ENCODE measurements around the gene CLDN11.

CLDN11 gene

DNA sequence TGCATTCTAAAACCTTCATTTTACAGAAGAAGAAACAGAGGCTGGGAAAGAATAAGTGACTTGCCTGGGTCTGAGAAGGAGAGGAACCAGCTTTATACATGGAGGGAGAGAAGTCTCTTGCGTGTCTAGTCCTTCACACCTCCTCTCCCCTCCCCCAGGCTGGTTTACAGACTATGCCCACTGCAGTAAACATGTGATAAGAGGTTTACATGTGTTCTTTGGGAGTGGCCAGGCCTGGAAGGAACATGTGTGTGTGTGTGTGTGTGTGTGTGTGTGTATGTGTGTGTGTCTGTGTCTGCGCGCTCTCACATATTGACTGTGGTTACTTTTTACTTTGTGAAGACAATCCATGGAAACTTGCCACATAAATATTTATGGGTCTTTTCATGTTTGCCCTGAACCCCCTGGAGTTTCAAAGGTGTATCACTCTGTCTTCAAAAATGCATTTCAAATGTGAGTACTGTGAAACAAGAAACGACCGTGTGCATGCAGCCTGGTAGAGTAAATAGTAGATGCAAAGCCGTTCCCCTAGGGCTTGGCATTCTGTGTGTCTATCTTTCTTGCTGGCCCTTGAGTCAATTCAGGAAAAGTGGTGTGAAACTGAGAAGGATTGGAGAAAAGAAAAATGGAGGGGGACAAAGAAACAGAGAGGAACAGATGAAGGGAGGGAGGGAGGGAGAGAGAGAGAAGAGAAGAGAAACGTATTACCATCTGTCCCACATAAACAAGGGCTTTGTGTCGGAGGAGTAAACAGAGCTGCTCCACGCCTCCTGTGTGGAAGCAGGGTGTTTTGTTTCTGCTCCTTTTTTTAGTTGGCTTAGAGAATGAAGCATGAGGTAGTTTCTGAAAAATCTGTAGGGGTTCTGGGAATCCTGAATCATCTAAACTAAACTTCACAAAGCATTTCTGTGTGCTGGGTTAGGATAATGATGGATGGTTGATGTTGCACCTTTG lies 51.7 kb downstream of the CLDN11 start:
- no peak for DNase-seq (ENCODE audit: low read depth in 2 of 2)

GRCh38 chr3:170471149-170471548 lies 52.5 kb downstream of the CLDN11 start:
- DNase-seq (ENCODE audit: low read depth in 2 of 2), result no peak

DNA sequence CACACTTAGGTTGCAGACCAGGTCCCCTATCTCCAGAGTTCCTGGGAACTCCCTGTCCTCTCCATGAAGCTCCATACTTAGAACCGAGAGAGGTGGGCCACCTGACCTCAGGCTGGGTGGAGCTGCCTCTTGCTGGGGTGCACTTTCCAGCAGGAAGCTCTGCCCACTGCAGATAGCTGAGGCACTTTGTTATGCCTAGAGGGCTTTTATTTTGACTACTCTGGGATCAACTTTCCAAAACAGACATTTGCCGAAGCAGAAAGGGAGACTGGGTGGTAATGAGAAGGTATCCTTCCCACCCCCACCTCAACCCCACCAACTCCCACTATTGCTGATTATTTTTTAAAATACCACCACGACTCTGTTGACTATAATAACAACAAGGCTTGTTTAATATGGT lies 54.7 kb downstream of the CLDN11 start:
- DNase-seq (ENCODE audit: low read depth in 2 of 2), result no peak

DNA sequence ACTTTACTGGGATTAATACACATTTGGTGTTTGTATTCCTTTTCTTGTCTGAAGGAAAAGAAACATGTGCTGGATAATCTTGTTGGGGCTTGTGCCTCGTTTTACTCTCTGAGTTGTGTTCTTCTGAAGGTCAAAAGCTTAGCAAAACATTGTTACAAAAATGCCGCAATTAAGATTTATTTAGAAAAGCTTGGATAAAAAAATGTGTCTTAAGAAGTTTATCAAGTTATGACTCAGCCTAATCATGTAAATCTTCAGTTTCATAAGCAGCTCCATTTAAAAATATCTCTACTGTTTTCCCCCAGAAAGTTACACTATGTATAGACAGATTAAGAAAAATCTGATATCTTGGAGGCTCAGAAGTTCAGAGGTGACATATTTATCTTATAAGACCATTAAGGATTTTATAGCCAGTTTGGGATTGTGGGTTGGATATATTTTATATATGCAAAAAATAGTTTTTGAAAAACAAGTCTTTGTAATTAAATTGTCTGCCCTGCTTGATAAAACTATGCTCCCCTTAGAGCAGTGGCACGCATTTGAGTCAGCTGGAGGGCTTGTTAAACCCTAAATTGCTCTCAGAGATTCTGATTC lies 56.5 kb downstream of the CLDN11 start:
- no peak for DNase-seq (ENCODE audit: low read depth in 2 of 2)

GRCh38 chr3:170476291-170476690 lies 57.6 kb downstream of the CLDN11 start:
- DNase-seq (ENCODE audit: low read depth in 2 of 2), result no peak

DNA sequence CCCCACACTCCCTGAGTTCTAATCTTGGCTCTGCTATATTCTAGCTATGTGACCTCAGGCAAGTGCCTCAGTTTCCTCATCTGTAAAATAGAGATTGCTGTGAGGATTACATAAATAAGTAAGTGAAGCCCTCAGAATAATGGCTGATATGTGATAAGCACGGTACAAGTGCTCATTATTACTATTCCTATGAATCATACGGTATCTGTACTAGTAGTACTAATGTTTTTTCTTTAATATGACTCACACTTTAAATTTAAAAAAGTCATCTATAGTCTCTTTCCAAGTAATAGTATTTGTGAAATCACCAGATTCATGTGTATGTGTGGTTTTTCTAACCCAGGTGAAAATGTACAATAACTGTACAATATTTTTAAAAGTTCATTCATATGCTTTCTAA lies 58.7 kb downstream of the CLDN11 start:
- no peak for DNase-seq (ENCODE audit: low read depth in 2 of 2)

DNA sequence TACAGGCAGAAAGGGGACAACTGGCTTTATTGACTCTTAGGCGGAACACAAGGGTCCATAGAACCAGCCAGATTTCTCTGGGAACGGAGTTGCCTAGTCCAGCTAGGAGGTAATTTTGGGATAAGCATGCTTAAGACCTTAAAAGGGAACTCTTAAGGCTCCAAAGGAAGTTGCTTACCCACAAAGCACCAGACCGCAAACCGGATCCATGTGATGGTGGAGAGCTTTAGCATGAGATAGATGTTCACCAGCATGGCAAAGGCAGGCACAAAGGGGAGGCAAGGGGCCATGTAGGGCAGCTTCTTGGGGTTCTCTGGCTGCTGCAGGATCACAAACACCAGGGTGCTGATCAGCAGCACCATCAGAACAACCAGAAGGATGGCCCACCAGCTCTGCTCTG lies 61.4 kb downstream of the CLDN11 start:
- no peak for DNase-seq (ENCODE audit: low read depth in 2 of 2)

GRCh38 chr3:170482199-170482598 lies 63.5 kb downstream of the CLDN11 start:
- no peak for DNase-seq (ENCODE audit: low read depth in 2 of 2)

DNA sequence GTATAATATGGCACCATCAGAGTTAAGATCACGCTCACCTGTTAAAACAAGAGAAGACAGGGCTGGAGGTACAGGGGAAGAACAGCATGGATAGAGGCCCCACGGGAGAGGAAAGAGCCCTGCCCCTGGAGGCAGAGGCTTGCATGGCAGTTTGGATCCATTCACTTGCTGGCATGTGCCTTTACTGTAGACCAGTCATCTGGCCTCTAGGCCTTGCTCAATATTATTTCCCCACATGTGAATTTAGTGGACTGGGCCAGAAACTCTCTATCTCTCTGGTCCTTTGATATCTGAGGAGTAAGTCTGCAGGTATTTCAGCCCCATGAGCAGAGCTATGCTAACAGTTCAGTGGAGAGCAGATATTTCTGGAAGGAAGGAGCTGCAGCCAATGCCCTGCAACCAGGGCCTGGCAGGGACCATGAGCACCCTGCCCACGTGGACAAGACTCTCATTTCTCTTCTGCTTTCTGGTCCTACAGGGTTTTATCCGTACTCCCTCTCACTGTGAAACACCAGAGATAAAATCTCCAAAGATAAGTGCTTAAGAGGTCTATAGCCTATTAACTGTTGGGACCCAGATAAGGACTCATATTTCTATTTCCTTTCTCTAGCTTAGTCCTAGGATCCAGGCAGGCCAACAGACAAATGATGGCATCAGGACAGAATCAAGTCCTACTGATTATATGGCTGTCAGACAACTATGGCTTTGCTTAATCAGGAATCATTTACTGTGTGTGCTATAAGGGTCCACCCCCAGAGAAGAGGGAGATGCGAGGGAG lies 65.0 kb downstream of the CLDN11 start:
- no peak for DNase-seq (ENCODE audit: low read depth in 2 of 2)

Measured in stimulated activated CD4-positive, alpha-beta T cell treated with anti-CD3 and anti-CD28 coated beads, Interleukin-4, amount 100 ng/mL, for 48 hours (primary cell).